T1000 (cell line): ENCODE results near the gene SFXN2.
"Not testable (repeated sequence)": the region's sequence is repeated elsewhere in the genome, so short reads cannot be mapped to it uniquely, and the experiment has no call there.

Source experiments
- DNase-seq: peaks from one replicate; lab custom pipeline; 2025; ENCODE audit warnings: mixed read lengths; lab: John Stamatoyannopoulos, UW

Gene SFXN2, protein sequence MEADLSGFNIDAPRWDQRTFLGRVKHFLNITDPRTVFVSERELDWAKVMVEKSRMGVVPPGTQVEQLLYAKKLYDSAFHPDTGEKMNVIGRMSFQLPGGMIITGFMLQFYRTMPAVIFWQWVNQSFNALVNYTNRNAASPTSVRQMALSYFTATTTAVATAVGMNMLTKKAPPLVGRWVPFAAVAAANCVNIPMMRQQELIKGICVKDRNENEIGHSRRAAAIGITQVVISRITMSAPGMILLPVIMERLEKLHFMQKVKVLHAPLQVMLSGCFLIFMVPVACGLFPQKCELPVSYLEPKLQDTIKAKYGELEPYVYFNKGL

DNA sequence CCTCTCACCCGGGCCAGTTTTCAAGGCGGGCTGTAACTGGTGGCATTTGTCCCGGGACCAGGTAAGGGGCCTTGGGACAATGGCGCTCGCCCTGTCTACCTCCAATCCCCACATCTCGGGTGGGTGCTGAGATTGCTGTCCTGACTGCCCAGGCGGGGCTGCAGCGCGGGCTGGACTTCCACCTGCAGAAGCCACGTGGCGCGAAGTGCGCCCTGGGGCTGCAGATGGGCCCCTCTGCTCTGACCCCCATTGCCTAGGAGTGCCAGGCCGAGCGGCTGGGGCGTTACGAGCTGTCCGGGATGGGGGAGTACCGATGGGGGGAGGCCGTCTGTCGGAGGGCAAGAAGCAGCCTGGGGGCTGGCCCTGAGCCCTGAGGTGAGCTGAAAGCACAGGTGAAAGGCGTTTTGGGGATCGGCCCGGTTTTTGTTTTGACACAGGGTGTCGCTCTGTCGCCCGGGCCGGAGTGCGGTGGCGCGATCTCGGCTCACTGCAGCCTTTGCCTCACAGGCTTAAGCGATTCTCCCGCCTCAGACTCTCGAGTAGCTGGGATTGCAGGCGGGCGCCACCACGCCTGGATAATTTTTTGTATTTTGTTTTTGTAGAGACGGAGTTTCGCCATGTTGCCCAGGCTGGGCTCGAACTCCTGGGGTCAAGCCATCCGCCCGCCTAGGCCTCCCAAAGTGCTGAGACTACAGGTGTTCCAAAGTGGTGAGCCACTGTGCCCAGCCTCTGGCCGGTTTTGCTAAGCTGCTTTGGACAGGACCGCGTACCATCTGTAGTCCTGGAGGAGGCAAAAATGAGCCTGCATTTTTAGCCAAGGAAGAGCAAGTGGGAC, at the start of gene SFXN2:
TSS of gene SFXN2 (plus strand) at position 16 of the 835 bp plus-strand sequence. CDS start 12,001 bp downstream, outside the sequence.
- no peak for DNase-seq

DNA sequence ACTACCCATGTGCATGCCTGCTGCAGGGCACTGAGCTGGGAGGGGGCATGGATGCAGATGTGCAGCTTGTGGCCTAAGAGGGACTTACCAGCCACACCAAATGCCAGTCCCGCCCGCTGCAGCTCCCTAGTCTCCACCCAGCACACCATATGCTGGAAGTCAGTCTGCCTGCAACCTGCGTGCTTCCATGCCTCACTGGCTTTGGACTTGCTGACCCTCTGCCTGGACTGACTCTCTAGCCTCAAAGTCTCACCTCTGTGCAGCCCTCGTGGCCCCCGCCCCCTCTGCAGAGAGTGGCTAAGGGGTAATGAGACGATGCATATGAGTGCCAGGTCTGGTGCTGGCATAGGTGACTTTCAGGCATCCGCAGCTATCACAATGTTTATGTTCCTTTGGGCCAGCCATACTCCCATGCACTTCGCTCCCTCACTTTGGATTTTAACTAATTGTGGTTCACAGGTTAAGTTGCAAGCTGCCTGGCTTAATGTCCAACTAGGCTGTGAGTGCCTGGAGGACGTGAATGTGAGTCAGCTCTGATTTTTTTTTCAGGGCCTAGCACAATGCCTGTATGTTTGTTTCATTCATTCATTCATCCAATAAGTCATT, 48.4 kb upstream of the SFXN2 start:
- no peak for DNase-seq

DNA sequence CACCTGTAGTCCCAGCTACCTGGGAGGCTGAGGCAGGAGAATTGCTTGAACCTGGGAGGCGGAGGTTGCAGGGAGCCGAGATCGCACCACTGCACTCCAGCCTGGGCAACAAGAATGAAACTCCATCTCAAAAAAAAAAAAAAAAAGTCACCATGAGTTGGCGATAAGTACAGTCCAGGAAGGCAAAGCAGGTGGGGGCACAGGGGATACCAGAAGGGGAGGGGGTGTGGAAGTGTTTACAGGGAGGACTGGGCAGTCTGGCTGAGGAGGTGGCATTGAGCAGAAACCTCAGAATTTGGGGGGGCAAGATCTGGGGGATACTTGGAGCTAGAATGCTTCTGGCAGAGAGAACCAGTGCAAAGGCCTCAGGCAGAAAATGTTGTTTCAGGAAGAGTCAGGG, 47.0 kb upstream of the SFXN2 start:
- not testable (repeated sequence) for DNase-seq

DNA sequence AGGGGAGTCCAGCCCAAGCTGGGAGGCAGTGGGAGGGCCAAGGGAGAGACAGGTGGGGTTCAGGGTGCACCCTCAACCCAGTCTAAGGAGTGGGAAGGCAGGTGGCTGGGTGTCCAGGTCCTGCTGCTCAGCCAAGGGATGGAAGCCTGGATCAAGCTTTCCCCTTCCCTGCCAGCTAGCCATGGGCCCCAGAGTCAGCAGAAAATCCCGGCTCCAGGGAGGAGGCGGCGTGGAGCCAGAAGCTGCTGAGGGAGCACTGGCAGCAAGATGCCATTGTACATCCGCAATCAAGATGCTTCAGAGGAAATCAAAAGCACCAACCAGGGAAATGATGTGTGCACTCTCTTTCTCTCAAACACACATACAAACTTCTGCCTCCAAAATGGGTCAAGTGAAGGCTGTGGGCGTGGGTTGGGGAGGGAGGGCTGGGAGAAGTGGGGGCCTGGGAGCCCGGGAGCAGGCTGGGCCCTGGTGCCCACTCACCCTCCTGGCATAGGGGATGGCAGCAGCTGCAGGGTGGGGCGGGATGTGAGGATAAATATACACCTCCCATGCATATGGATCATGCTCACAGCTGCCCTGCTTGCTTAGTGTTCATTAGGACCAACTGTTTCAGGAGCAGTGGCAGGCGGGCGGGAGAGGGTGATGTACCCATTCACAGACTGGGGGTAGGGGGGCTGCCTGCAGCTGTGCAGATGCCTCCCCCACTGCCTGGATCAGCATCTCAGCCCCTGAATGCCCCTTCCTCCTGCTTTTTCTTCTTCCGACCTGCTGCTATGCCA, 45.9 kb upstream of the SFXN2 start:
- DNase-seq: no peak

DNA sequence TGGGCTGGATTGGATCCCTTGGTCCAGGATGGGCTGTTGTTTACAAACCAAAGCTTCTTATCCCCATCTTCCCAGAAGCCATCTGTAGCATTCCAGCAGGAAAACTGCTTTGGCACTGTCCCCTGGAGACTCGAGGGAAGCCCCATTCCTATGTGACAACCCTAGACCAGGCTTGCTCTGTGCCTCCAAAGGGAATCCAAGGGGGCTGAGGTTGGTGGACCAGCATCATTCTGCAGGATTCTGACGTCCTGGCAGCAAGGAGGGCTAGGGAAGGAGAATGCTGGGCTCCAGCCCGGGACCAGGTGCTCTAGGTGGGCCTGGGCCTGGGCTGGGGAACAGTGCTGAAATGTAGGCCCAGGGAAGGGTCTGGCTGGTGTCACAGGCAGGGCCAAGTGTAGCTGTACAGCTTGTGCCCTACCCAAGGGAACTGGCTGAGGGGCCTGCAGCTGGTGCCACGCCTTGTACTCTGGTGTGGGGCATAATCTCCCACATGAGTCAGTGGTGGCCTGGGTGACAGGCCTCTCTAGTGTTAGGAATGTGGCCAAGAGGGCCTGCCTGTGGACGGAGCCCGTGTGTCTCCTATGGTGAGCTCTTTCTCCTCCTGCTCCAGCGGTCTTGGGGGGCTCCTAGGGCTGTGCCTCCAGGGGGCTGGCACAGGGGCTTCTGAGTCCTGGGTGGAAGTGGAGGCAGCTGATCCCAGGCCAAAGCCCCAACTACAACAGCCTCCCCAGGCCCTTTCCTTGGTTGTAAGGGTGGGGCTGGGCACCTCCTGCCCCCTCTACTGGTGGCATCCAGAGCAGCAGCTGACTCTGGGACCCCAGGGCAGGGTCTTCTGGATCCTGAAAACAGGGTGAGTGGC, 45.0 kb upstream of the SFXN2 start:
- peak; percentile 35 for DNase-seq

DNA sequence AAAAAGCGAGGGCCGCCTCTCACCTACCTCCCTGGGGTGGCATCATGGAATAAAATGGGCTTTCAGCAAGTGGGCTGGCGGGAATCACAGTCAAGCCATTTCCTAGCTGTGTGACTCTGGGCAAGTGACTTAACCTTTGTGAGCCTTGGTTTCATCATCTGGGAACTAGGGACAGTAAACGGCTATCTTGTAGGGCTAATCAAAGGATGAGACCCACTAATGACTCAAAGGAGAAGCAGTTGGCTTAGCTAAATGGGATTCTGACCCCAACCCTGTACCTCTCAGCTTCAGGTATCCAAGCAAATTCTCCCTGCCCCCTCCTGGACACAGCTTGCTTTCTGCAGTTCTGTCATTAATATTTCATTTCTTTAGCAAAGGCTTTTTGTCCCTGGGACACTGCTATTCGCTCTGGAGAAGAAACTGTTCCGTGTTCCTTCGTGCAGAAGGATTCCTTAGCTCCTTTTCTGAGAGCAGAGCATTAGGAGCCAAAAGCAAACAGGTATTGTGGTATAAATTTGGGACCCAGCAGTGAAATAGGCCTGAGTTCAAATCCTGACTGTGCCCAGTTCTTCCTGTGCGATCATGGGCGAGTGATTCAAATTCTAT, 44.3 kb upstream of the SFXN2 start:
- no peak for DNase-seq

DNA sequence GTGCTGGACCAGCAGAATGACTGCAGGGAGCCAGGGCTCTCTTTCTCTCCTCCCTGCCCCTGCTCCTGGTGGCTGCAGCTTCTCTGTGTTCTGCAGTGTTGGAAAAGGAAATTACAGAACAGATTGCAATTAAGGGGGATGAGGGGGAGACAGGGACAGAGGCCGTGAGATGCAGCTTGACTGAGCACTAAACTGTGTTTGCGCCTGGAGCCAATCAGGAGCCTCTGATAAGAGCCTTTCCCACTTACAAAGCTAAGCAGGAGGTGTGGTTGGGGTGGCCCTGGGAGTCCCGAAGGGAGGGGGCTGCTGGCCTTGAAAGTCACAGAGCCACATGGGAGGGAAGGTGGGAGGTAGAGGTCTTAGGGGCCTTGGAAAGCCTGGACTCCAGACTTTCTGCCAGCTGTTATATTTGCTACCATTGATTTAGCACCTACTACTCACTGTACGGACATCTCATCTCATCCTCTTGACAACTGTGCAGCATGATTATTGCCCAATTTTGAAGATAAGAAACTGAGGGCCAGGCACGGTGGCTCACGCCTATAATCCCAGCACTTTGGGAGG, 43.5 kb upstream of the SFXN2 start:
- DNase-seq: no peak

DNA sequence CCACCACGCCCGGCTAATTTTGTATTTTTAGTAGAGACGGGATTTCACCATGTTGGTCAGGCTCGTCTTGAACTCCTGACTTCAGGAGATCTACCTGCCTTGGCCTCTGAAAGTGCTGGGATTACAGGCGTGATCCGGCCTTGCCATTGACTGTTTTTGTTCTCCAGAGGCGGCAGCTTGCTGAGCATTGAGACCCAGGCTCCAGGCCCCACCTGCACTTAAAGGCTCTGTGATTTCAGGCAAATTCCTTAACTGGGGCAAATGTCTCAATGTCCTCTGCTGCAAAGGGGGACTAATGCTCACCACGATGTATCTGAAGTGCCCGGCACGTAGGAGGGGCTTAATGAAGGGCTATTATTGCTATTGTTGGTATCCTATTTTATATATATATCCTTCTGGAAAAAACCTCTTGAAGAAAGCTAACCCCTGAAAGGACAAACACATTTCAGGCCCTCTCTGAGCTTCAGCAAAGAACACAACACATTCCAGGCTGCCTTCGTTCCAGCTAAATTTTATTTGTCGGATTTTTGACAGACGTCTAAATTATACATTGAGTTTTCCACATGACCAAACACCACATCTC, 41.1 kb upstream of the SFXN2 start:
- DNase-seq: no peak

DNA sequence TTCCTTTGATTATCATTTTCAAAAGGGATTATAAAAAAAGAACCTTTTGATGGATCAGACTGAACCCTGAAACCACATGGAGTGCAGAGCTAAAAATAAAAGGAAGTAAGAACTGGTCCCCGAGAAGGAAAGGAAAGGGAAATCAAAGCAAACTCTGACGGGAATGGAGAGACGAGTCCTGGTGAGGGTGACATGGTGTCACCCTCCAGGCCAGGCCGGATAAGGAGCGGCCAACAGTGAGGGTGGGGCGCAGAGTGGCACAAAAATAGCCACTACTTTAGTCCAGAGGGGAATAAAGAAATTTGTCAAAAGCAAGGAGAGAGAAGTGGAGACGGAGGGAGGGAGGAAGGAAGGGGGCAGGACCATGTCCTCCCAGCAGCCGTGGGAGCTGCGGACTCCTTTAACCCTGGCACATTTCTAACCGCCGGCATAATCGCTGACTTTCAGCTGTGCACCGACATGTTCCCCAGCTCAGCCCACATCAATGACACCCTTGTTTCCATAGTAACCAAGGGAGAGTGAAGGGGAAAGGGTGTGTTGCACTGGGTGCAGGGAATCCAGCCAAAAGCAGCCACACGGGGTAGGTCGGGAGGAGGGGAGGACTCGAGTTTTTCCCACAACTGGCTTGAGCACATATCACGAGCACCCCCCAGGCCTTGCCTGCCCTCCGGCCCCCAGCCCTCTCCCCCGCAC, 40.5 kb upstream of the SFXN2 start:
- no peak for DNase-seq

DNA sequence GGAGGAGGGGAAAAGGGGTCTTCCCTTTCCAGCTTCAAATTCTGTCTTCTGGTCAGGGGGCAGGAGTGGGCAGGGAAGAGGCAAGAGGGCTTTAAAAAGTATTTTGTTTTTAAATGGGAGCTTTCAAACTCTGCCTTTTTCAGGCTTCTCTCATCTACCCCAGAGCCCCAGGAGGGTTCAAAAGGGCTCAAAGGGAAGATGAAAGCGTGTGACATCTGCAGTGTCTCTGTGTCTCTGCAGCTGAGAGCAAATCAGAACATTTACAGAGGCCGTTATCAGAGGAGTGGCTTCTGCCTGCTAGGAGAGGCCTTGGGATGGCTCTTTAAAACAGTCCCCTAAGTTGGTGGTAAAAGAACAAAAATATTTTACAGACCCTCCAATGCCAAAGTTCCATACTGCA, 39.9 kb upstream of the SFXN2 start:
- DNase-seq: no peak

DNA sequence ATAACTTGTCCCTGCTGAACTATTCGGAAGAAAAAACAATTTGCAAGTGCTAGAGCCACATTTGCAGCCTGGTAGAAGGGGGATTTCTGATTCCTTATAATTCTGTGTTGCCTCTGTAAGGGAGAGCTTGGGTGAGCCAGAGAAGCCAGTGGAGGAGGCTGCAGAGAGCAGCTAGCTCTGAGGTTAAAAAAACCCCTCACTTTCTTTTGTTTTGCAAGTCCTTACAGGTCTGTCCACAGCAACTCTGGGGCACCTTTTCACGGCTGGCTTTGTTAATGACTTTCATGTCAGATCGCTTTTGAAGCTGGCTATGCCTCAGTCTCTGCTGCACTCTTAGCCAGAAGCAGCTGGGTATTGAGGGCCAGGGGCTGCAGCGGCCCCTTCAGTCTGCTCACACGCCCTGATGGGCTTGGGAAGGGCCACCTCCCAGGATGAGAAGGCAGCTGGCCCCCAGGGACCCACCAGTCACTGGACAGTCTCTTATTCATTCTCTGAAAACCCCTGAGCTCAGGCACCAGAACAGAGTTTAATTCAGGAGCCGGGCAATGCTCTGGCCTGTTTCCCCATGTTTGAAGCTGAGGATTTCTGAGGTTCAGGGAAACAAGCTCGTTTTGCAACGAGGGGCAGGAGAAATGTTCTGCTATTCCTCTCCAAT, 39.3 kb upstream of the SFXN2 start:
- no peak for DNase-seq

DNA sequence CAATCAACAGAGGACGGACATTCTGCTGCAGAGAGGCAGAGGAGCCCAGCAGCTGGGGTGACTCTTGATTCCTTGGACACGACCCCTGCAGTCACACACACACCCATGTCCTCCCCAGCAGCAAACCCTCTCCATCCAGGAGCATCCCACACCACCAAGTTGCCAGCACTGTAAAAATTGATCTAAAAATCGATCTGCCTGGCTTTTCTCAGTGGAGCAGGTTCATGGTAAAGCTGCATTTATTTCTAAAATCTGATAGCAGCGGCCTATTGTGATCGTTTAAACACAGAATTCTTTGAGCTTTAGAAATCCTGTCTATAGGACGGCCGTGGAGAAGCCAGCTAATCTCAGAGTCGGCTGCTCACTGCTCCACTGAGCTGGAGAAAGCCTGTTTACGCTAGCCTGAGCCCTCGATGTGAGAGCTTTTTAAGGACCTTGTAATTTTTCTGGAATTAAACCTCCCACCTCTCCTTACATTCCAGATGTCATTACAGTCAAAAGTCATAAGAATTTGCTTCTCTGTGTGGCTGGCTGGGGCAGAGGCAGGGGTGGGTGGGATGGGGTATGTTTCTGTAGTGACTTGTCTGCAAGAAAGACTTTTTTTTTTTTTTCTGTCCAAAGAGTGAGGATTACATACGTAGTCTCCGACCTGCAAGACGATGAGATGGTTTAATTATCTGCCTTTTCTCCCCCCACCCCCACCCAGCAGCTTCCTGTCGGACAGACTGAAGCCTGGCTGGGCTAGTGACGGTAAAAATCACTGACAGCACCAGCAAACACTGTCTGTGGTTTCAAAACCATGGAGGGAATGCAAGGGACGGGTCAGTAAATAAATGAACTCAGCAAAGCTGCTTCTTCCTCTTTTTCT, 38.5 kb upstream of the SFXN2 start:
- DNase-seq: no peak

DNA sequence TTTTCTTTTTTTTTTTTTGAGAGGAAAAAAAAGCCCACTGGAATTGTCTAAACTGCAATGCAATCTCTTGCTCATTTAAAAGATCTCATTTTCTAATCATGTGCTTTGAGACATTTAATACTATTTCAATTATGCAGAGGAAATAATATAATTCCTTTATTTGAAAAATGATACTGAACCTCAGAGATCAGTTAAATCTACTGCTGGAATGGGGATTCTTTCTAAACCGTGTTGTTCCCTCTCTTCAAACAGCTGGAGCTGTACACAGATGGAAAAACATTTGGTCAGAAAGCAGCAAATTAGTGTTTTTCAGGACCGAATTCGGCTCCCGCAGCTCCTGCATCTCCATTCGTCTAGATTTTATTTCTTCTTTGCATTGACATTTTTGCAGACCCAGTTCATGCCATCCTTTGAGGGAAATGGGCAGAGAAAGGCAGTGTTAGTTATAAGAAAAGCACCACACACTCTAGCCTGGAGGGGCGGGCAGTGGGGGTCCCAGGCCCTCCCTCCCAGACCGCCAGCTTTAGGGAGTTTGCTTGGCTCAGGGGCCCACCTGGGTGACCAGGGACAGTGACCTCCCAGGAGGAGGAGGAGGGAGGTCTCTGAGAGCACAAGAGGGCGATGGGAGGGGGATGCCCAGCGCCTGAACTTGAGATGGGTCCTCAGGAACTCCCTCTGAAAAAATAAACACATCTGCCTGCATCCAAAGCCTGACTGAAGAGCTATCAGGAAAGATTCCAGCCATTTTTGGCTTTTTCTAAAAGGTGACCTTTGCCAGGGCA, 37.7 kb upstream of the SFXN2 start:
- DNase-seq: no peak

DNA sequence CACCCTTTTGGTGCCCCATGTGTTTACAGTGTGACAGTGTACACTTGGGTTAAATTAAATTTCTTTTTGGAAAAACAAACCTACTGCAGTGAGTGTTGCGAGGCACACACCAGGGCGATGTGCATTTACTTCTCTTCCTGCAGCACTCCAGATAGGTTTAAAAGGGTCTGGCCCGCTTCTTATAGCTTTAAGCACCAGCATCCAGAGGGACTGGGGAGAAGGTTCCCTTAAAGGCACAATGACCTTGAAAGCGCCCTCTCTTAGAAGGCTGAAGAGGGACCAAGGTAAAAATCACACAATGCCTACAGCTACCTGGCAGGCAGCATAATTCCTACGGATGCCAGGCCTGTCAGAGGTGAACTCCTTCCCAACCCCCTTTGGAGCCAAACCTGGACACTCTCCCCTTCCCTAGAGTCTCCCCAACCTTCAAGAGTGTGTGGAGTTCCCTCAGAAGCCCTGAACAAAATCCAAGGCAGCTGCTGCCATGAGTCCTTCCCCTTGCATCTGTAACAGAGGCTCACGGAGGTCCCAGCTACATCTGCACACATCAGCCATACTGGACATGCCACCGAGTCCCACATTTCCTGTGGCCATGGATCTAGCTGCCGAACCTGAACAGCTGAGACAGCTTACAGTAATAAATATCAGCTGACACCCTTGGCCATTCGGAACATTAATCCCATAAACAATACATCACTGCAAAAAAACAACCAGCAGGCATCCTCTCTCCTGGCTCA, 36.9 kb upstream of the SFXN2 start:
- DNase-seq: no peak

DNA sequence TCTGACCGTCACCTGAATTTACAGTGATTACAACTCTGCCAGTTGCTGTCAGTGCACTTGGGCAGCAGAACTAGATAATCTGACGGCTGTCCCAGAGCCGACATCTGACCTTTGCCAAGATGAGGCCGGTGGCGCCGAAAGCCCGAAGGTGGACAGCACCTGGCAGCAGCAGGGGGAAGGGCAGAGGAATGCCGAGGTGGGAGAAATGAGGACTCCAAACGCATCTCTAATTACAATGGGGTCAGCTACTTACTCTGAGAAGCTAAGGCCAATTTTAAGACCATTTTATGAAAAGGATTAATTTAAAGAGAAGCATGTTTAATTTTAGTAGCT, 36.4 kb upstream of the SFXN2 start:
- DNase-seq: no peak

DNA sequence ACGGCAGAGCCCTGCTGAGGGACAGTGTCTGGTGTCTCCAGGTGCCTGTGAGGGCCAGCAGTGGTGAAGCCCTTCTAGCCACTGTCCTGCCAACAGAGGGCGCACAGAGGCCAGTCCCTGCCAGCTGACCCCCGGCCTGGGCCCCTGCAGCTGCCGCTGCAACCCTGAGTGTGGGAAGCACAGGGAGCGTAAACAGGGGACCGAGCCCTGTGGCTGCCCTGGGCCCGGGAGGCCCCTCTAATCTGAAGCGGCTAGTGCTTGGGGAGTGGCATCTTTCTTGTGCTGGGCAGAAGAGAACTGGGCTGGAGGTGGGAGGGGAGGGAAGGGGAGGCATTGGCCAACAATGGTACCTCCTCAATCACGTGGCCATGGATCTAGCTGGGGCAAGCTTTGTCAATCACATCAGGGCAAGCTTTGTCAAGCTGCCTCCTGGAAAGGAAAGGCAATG, 35.6 kb upstream of the SFXN2 start:
- DNase-seq: no peak
